RCC 7860 (cell line): ENCODE measurements around the gene APMAP.

ENCODE experiments used
- DNase-seq: peaks from one replicate; pipeline ENCODE4 v3.0.0-alpha.2; 2015; ENCODE audit warnings: low spot score
- FAIRE-seq: peaks from 2 replicates; lab custom pipeline; 2012; peaks lifted over from hg19 to GRCh38; lab: Jason Lieb, UNC

The APMAP gene

DNA sequence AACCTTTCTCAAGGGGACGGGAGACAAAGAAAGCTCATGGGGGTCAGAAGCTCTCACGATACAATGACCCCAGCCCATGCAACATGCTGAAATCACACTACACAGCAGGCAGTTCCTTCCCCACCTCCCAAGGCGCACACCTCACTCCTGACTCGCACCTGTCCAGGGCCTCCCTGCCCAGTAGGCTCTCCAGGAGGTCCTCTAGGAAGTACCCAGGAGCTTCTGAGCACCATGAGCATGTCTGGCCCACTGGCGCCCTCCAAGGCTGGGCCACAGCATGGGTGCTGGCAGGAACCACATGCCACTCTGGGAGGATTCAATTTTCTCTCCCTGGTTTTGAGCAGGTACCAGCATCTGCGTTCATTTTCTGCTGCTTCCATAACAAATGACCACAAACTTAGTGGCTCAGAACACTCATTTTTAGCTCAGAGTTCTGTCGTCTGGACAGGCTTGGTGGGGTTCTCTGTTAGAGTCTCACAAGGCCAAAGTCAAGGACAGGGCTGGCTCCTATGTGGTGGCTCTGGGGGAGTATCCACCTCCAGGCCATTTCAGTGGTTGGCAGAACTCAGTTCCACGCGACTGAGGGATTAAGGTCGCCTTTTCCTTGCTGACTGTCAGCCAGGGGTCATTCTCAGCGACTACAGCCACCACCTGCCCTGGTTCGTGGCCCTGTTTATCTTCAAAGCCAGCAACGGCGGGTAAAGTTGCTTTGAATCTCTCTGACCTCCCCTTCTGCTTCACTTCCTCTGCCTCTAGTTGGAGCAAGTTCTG, 32.7 kb upstream of the APMAP start:
- FAIRE-seq (no peak), DNase-seq (no peak)

DNA sequence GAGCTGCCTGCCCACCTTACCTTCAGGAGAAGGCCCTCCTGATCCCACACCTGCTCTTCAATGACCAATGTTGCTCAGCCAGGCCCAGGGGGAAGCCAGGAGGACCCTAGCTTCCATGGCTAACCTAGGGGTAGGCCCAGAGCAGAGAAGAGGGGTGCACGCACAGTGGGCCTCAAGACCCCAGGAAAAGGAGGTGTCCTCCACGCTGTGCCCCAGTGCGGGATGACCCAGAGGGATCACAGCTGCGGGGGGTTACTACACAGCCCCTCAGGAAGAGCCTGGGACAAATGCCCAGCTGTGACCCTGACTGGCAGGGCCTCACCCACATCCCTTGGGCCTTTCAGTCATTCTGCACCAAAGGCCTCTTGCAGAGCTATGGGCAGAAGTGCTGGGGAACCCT, 31.6 kb upstream of the APMAP start:
- FAIRE-seq, result no peak

DNA sequence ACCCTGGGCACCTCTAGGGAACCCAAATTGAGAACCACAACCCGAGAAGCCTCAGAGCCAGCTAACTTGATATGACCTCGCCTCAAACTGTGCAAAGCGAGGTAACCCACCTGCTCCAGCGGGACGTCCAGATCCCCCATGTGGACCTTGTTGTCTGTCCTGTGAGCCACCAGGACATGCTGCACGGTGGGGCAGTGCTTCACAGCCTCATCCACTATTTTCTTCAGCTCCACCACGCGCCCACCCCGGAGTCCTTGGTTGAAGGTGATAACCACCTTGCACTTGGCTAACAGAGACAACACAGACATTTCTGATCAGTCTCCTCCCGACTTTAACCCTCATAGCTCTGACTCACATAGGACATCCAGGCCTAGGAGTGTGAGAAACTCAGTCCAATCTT, 30.8 kb upstream of the APMAP start:
- FAIRE-seq (no peak), DNase-seq (no peak)

More for the DNA sequence above, 31.6 kb upstream of the APMAP start:
- no peak for DNase-seq

DNA sequence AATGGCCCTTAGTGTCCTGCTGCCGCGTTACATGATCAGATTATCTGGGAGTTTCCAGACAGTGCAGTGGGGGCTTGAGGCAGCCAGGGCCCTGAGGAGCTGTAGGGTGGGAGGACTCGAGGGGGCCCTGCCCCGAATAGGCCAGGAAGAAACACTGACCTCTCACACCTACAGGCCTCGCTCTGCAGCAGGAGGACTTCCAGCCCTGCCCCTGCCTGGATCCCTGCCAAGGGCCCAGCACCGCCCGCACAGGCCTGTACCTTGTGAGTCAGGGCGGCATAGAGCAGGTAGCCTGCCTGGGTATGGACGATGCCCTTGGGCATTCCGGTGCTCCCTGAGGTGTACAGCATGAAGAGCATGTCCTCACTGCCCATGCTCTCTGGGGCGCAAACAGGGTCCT, 30.1 kb upstream of the APMAP start:
- DNase-seq (no peak), FAIRE-seq (no peak)

DNA sequence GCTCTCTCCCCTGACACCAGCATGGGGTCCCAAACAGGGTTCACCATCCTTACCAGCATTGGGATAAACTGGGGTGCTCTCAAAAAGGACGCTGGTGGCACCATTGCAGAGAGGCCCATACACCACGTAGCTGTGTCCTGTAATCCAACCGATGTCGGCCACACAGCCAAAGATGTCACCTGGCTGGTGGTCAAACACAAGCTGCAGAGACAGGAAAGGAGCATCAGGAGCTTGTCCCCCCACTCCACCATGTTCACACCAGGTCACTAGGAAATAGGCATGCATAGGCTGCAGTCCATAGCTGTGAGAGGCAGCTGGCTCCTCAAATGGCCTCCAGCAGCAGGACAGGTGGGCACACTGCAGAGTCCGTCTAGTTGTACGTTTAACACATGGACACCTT, 28.8 kb upstream of the APMAP start:
- no peak for FAIRE-seq
- no peak for DNase-seq

DNA sequence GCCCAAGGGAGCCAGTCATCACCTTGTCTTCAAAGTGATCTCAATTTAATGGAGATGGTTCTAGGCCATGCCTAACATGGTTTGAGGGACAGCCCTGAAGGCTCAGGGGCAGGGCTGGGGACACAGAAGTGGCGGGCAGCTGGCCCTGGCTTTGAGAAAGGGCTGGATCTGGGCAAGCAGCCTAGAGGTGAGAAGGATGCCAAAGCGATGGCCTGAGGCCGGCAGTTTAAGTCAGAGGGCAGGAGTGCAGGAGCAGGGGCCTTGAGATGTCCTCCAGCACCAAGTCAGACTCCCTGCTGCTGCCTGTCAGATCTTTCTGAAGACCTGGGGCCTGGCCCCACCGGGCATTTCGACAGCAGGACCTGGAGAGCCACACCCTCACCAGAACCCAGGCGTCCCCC, 28.4 kb upstream of the APMAP start:
- DNase-seq (no peak), FAIRE-seq (no peak)

DNA sequence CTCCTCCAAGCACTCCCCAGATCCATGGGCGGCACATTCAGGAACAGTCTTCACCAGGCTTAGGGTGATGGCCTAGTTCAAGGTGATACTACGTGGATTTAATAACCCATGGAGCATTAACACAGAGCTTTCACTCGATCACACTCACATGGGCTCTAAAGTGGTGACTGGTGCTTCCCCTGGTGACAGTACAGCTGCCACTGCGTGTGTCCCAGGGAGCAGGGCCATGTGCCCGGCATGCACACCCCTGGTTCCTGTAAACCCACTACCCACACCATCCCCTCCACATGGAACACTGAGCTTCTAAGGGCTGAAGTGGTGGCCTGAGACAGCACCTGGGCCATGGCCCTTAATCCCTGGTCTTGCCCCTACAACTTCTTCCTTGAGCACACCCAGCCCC, 27.8 kb upstream of the APMAP start:
- FAIRE-seq (no peak), DNase-seq (no peak)

DNA sequence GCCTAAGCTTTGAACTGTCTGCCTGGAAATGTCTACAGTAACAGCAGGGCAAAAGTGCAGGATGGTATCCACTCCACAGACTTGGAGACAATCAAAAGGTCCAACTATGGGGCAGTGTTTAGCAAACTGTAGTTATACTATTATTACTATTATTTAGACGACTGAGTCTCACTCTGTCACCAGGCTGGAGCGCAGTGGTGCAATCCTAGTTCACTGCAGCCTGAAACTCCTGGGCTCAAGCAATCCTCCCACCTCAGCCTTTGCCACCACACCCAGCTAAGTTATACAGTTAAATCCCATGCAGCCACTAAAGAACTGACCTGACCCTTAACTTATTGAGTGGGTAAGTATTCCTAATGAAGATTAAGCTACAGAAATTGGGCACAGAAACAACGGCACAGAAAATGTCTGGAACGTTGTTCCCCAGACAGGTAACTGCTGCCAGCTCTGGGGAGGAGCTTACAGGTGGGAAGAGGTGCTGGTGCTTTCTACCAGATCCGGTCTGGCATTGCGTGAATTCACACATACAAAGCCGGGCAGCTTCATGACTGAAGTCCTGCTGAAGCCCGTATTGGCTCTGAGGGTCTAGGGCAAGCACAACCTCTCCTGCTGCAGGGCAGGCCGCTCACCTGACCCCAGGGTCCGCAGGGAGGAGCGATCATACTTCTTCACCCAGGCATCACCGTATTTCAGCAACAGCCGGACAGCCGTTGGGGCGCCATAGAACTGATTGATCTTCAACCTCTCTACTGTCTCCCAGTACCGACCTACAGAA, 27.0 kb upstream of the APMAP start:
- DNase-seq, result no peak
- FAIRE-seq, result no peak

DNA sequence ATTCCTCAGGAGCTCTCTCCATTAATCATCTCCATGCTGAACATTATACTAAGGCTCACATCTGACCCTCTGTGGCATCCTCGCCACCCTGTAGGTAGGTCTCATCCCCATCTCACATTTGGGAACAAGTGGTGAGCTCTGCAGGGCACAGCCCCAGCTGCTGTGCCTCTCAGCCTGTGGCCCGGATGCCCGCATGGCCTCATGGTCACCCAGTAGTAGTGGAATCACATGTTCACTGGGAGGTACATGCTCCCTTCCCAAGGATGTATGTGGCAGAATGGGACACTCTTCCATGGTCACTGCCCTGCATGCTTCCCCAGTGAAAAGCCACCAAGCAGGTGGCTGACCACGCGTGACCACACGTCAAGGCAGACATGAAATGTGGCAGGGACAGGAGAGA, 26.3 kb upstream of the APMAP start:
- DNase-seq, result no peak
- FAIRE-seq, result no peak

DNA sequence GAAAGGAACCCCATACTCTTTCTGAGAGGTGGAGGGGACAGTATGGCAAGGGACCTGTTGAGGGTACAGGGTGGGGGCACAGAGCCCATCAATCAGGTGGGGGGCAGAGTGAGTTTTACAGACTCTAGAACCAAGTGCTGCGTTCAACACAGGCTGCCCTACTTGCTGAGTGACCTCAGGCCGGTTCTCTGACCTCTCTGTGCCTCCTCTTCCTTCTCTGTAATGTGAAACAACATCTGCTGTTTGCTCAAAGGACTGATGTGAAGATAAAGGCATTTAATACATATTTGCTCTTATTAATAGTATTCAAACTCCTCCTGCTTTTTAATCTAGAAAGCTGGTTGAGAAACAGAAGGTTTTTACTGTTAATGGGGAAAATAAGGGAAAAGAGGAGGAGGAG, 25.9 kb upstream of the APMAP start:
- FAIRE-seq (no peak), DNase-seq (no peak)

DNA sequence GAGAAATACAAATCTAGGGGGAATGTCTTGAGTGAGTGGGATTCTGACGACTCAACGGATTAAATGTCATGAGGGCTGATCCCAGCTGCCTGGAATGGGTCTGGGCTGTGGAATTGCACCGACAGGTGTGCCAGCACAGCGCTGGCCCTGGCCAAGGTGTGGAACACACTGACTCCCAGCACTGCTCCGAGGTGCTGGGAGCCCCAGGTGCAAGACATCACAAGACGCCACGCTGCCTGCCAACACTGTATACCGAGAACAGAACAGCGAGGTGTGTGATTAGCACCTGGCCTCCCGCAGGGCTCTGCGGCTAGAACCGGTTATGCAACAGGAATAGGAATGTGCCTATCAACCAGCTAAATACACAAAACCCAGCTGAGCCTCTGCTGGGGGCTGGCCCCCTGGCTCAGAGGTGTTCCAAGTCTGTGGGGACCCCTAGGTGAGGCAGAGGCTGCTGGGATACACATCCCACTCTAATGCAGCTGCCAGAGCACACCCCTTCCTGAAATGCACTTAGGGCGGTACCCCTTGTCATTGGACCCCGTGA, 24.8 kb upstream of the APMAP start:
- no peak for DNase-seq
- no peak for FAIRE-seq

DNA sequence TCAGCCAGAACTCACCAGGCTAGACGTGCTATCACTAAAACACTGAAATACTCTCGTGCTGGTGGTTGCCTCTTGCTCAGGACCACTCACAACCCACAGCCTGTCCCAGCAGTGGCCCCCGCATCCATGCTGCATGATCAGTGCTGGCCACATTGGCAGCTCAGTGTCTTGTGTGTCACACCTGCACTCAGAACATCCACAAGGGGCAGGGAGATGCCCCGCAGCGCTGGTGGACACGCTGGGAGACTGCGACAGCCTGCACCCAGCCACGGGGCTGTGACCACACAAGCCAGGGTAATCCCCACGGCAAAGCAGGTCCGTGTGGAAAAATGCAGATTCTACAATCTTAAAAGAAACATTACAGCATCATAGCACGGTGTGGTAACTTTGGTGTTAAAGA, 23.9 kb upstream of the APMAP start:
- FAIRE-seq, result no peak
- no peak for DNase-seq

DNA sequence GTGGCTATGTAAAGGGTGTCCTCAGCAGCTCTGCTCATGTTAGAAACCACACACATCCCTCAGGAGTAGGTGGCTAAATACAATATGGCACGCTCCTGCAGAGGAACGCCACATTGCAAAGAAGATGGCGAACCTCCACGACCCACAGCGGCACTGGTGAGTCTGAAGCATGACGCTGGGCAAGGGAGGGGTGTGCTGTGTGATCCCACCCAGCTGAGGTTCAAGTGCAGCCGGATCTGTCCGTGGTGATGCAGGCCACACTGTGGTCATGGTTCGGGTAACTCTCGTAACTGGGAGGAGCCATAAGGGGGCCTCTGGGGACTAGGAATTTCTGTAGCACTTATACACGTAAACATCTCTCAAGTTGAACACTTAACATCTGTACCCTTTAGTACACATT, 23.4 kb upstream of the APMAP start:
- no peak for FAIRE-seq
- no peak for DNase-seq

DNA sequence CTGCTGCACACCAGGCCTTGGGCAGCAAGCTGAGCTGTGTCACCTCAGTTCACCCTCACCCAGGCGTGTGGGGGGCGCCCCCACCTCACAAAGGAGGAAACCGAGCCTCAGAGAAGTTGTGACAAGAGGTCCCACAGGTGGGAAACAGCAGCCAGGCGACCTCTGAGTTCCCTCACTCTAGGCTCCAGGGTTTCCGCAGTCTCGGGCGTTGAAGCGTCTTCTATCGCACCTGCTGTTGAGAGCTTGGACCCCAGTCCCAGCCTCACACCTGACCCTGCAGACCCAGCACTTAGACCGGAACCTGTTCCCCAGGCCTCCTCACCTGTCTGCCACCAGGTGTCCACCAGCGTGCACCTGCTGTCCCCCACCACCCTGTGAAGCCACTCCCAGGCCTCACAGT, 22.3 kb upstream of the APMAP start:
- FAIRE-seq (no peak), DNase-seq (no peak)

DNA sequence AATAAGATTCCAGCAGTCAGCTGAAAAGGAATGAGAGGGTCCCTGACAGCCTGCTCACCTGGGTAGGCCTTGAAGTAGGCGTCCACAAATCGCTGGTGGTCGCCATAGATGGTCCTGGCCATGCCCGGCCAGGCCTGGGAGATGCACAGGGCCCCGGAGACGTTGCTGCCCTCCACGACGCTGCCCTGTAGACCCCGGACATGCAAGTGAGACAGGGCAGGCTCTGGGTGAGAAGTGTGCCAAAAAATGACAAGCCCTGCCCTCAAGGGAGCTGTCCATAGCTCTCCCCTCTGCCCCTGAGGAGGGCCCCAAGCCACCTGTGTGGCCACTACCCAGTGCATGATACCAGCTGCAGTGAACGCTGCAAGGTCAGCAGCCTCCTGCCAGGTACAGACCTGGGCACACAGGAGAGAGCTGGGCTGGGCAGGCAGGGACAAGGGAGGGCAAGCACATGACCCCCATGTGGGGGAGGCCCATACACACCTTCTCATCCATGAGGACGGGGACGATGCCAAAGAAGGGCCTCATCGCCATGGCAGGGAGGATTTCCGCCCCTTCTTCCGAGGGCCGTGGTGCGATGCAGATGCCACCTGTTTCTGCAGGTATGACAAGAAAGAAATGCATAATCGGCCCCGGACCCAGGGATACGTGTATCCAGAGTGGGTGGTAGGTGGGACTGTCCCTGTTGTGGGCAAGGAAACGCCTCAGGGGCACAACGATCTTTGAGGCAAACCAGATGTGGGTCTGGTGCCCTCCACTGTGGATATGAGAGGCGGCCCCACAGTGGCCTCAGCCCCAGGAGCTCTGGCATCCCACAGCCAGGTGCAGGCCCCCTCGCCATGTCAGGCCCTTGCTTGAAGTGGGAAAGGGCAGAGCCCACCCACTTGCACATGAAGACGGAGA, 21.2 kb upstream of the APMAP start:
- FAIRE-seq (no peak), DNase-seq (no peak)

DNA sequence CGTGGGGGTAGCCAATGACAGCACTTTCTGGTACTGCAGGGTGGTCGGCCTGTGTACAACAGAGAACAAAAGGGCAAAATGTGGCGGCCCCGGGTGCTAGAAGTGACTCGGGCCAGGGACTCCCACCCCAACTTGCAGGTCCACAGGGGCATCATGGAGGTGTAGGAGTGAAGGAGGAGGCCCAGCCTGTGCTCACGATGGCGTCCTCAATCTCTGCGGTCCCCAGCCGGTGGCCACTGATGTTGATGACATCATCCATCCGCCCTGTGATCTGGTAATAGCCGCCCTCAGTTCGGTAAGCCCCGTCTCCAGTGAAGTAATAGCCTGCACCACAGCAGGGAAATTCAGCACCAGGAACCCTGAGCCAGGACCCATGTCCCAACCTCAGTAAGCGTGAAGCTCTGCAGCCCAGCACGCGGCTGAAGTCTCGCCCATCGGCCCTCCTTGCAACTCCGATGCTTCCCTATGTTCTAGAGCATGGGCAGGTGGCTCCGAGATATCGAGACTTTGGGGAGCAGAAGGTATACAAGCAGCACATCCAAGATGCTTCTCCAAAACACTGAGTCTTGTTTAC, 20.2 kb upstream of the APMAP start:
- FAIRE-seq, result no peak
- no peak for DNase-seq

DNA sequence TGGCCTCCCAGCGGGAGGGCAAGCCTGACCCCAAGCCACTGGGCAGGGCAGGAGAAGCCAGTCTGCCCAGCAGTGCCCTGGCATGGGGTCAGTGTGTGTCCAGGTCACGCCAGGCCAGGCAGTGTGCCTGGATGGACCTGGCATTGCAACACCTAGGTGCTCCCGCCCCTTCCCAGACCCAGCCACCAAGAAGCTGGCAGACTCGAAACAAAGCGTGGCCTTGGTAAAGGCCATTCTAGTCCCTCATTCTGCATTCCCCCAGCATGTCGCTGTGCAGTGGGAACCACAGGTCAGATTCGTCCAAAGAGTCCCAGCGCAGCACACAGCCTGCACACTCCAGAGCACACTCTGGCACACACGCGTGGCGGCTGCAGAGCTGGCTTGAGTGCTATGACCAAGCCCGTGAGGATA, 19.3 kb upstream of the APMAP start:
- no peak for DNase-seq
- no peak for FAIRE-seq

DNA sequence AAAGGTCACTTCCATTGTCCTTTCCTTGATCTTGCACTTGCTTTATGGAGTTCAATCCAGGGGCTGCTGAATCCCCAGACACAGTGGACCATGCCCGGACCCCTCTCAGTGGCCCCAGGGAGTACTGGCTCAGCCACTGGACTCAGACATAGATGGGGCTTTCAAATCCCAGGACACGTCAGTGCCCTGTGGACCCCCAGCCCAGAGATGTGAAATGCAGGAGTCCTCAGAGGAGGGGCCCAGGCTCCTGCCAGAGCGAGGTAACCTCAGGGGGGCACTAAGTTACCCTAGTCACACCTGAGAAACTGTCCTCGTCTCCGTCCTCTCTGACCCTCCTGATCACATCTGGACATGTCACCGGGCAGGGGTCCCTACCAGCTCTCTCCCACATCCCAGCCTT, 18.7 kb upstream of the APMAP start:
- no peak for FAIRE-seq

DNA sequence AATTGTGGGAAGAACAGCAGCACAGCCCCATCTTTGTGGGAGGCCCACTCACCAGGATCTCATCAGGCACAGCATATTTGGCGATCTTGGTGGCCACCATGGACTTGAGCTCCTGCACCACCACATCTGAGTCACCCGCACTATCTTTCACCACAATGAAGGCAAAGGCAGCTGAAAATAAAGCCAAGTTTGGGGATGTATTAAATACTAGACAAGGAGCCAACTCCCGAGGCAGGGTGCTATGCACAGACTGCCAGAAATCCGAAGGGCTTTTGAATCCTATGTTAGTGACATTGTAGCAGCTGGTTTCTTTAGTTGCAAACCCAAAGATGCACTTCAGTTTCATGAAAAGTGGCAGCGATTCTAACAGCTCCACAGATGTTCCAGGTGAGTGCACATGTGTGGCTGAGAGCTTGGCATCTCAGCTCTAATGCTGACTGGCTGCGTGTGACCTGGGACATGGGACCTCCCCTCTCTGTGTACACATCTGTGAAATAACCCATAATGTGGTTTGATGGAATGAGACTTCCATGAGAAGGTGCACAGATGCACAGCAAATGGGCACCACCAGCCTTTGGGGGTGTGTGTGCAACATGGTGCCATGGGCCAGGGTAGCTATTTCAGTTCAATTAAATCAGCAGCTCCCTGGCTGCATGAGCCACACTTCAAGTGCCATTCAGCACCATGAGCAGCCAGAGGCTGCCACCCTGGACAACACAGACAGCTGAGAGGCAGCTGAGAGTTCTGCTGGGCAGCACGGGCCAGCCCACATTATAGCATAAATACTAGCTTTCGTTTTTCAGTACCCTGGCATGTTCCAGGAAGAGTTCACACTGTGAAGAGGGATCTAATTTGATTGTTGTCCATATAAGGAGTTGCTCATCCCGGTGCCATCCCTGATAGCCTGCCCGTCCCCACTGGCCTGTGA, 16.9 kb upstream of the APMAP start:
- DNase-seq, result peak; percentile 4
- FAIRE-seq, result no peak

More for the DNA sequence above, 18.7 kb upstream of the APMAP start:
- DNase-seq, result no peak
